ENCODE measurements around the gene TOPORS.

TOPORS gene

GRCh38 chr9:32500768-32501167 is 51.6 kb downstream of the TOPORS start:
- DNase-seq, result no peak

GRCh38 chr9:32497921-32498320 is 54.5 kb downstream of the TOPORS start:
- DNase-seq, result no peak

GRCh38 chr9:32490601-32491000 is 61.8 kb downstream of the TOPORS start:
- no peak for DNase-seq

Data from activated CD8-positive, alpha-beta memory T cell treated with anti-CD3 and anti-CD28 coated beads, Interleukin-2, amount 50 U/mL, for 48 hours (primary cell).